ENCODE data around the gene UBE2QL1.

- TF ChIP-seq CTCF (conservative IDR thresholded peaks at IDR 0.05; ENCODE audit: low read length) (no peak), EZH2phosphoT487 (IDR thresholded peaks at IDR 0.05; ENCODE audit: borderline replicate concordance, low read depth, low read length) (no peak)
Measured at GRCh38 chr5:6468870-6469269, 20.2 kb downstream of the UBE2QL1 start.
